Erythroblast (primary cell): ENCODE results near the gene MIB2.

Experiments used
- GATA1 ChIP-seq: IDR thresholded peaks from 2 replicates; pipeline ENCODE4 v1.6.1; 2011; ENCODE audit warnings: low read depth, mild to moderate bottlenecking, control low read depth, low read length, moderate library complexity
- POLR2A ChIP-seq: IDR thresholded peaks from 2 replicates; pipeline ENCODE4 v1.6.1; 2011; ENCODE audit warnings: mild to moderate bottlenecking, low read length

GRCh38 chr1:1603671-1604373, 11.5 kb upstream of the MIB2 start:
- no peak for TF ChIP-seq POLR2A
- TF ChIP-seq GATA1 = no peak
